ENCODE data around the gene OR4M2. TPM values are rescaled to one million over a fixed set of nuclear protein-coding genes. Genes with fewer than 3 reads are reported as not detected.
A peak's percentile ranks its signal among the peaks of the same experiment; 100 is the strongest.
"Not testable (repeated sequence)": the region's sequence is repeated elsewhere in the genome, so short reads cannot be mapped to it uniquely, and the experiment has no call there.

Gene OR4M2, protein sequence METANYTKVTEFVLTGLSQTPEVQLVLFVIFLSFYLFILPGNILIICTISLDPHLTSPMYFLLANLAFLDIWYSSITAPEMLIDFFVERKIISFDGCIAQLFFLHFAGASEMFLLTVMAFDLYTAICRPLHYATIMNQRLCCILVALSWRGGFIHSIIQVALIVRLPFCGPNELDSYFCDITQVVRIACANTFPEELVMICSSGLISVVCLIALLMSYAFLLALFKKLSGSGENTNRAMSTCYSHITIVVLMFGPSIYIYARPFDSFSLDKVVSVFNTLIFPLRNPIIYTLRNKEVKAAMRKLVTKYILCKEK
- not detected for total RNA-seq
- not detected for polyA plus RNA-seq
- long read RNA-seq, donor 1, result 0 reads
- long read RNA-seq, donor 2, result 0 reads
- long read RNA-seq, donor 3, result 0 reads
- long read RNA-seq, donor 4, result 0 reads

DNA sequence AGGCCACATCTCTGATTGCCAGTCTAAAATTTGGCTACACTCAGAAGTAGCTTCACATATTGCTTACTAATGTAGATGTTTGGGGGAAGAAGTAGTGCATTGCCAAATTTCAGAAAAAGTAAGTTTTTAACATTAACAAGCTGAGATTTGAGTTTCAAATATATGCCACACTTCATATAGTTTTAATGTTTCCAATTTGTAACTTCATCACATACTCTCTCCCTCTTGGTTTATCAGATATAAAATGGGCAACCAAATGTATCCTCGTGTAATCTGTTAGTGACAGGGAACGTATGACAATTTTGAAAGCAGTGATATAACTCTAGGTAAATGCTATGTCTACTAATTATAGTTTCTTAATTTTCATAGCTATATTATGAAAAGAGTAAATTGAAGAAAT, at the start of gene OR4M2:
Gene OR4M2 (plus strand): TSS at position 301 of the 400 bp plus-strand sequence. CDS start 98 bp downstream, at position 399.
- ATAC-seq; H3K4me1 ChIP-seq (ENCODE audit: control insufficient read depth, insufficient read depth, low read length); intact Hi-C loops (cut with DNase I); H3K27me3 ChIP-seq (ENCODE audit: control insufficient read depth, insufficient read depth); H3K27ac ChIP-seq (ENCODE audit: low read length); H3K4me3 ChIP-seq (ENCODE audit: low read length); H3K9me3 ChIP-seq (ENCODE audit: control insufficient read depth, low read length); DNase-seq: not testable (repeated sequence)
- no CpG with 5 or more reads among the region's 2 CpGs for WGBS

DNA sequence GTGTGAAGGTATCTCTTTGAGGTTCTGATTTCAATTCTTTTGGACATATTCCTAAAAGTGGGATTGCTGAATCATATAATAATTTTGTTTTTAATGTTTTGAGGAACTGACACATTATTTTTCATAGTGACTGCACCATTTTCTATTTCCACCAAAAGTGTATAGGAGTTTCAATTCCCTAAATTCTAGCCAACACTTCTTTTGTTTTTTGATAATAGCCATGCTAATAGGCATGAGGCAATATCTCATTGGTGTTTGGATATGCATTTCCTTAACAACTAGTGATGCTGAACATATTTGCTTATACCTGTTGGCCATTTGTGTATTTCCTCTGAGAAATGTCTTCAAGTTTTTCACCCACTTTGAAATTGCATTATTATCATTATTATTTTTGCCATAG, 11.1 kb upstream of the OR4M2 start:
- H3K27ac ChIP-seq (ENCODE audit: low read length); H3K4me3 ChIP-seq (ENCODE audit: low read length); DNase-seq; H3K9me3 ChIP-seq (ENCODE audit: control insufficient read depth, low read length); H3K27me3 ChIP-seq (ENCODE audit: control insufficient read depth, insufficient read depth); intact Hi-C loops (cut with DNase I); ATAC-seq; H3K4me1 ChIP-seq (ENCODE audit: control insufficient read depth, insufficient read depth, low read length): not testable (repeated sequence)

DNA sequence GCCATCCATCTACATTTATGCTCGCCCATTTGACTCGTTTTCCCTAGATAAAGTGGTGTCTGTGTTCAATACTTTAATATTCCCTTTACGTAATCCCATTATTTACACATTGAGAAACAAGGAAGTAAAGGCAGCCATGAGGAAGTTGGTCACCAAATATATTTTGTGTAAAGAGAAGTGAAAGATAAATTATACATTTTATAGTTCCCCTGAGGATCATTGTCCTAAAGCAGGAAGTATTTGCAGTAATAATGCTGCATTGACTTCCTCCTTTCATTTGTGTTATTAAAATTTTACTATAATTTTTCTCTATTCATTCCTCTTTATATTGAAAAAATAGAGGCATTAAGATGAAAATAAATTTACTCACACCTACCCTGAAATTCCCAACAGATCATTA, 1.1 kb downstream of the OR4M2 start:
- H3K9me3 ChIP-seq (ENCODE audit: control insufficient read depth, low read length); DNase-seq; H3K27ac ChIP-seq (ENCODE audit: low read length); H3K27me3 ChIP-seq (ENCODE audit: control insufficient read depth, insufficient read depth); ATAC-seq; H3K4me3 ChIP-seq (ENCODE audit: low read length); intact Hi-C loops (cut with DNase I); H3K4me1 ChIP-seq (ENCODE audit: control insufficient read depth, insufficient read depth, low read length): not testable (repeated sequence)
- no CpG with 5 or more reads among the region's 3 CpGs for WGBS

DNA sequence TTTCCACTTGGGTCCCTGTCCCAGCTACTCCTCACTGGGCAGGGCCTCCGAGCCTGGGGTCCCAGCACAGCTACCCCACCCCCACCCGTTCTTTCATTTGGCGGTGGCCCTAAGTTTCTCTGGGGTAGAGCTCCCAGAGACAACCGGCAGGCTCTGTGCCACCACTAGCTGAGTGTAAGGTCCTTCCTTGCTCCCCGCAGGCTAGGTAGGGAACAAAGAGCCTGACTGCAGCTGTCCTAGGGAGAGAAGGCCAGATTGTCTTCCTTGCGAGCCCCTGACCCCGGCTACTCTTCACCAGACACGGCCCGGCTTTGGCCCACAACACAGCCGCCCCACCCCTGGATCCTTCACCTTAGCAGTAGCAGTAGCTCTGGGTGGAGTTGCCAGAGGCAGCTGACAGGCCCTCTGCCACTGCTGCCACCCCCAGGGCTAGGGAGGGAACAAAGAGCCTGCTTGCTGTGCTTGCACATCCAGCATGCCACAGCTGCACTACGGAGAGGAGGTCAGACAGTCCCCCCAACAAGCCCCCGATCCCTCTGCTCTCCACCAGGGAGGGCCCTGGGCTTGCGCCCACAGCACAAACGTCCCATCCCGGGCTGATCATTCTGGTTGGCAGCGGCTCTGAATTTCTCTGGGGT, 18.4 kb downstream of the OR4M2 start:
- intact Hi-C loops (cut with DNase I); H3K9me3 ChIP-seq (ENCODE audit: control insufficient read depth, low read length); H3K4me1 ChIP-seq (ENCODE audit: control insufficient read depth, insufficient read depth, low read length); H3K27me3 ChIP-seq (ENCODE audit: control insufficient read depth, insufficient read depth); H3K27ac ChIP-seq (ENCODE audit: low read length); ATAC-seq; H3K4me3 ChIP-seq (ENCODE audit: low read length): not testable (repeated sequence)
- DNase-seq, result peak in 1 of 3 donors; percentile 2
- 75% methylated on average over 3 of the region's 16 CpGs for WGBS

DNA sequence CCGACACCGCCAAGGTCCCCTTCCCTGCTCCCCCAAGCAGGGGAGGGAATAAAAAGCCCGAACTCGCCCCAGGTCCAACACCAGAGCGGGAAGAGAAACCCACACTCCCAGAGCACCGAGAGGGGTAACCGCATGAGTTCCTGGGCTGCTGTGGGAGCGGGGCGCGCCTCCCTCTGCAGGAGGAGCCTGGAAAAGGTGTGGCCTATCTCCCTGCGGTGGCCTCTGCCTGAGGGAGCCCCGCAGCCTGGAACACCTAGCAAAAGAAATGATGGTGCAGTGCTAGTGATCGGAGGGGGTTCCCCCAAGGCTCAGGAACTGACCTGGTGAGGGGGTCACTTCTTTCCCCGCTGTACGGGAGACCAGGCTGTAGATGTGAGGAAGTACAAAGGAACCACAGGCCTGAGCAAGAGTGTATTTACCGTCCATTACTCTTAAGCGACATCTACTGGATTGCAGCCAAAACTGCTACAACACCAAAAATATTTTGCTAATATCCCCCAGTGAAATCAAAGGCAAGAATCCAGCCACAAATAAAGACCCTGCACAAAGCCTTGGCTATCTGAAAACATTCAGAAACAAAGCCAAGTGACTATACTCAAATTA, 19.1 kb downstream of the OR4M2 start:
- H3K4me3 ChIP-seq (ENCODE audit: low read length); DNase-seq; H3K9me3 ChIP-seq (ENCODE audit: control insufficient read depth, low read length); H3K27me3 ChIP-seq (ENCODE audit: control insufficient read depth, insufficient read depth); H3K4me1 ChIP-seq (ENCODE audit: control insufficient read depth, insufficient read depth, low read length); ATAC-seq; H3K27ac ChIP-seq (ENCODE audit: low read length); intact Hi-C loops (cut with DNase I): not testable (repeated sequence)
- no CpG with 5 or more reads among the region's 17 CpGs for WGBS

DNA sequence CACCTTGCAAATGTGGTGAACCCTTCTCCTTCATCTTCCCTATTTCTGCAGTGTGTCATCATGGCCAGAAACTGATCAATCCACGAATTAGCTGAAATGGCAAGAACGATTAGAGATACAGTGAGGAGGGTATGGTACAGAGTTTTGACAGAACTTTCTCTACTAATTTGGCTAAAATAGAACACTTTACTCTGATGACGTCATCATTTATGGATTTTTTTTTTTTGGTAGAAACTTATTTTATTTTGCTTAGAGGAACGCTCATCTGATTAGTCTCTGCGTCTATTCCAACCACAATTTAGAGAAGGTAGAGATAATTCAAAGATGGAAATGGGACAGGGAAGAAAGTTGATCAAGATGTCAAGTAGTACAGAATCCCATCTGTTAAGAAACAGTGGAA, 41.7 kb downstream of the OR4M2 start:
- DNase-seq; H3K27ac ChIP-seq (ENCODE audit: low read length); ATAC-seq; H3K27me3 ChIP-seq (ENCODE audit: control insufficient read depth, insufficient read depth); H3K9me3 ChIP-seq (ENCODE audit: control insufficient read depth, low read length); H3K4me1 ChIP-seq (ENCODE audit: control insufficient read depth, insufficient read depth, low read length); intact Hi-C loops (cut with DNase I); H3K4me3 ChIP-seq (ENCODE audit: low read length): not testable (repeated sequence)
- WGBS, result 56% methylated on average over 5 of the region's 5 CpGs

Other genes starting within 250 kb of the OR4M2 start
- not detected for gene POTEB, start 202.8 kb upstream of the OR4M2 start, total RNA-seq
- not detected for gene POTEB, start 202.8 kb upstream of the OR4M2 start, polyA plus RNA-seq